Measurements from ENCODE around the gene SIN3B.

Gene SIN3B

DNA sequence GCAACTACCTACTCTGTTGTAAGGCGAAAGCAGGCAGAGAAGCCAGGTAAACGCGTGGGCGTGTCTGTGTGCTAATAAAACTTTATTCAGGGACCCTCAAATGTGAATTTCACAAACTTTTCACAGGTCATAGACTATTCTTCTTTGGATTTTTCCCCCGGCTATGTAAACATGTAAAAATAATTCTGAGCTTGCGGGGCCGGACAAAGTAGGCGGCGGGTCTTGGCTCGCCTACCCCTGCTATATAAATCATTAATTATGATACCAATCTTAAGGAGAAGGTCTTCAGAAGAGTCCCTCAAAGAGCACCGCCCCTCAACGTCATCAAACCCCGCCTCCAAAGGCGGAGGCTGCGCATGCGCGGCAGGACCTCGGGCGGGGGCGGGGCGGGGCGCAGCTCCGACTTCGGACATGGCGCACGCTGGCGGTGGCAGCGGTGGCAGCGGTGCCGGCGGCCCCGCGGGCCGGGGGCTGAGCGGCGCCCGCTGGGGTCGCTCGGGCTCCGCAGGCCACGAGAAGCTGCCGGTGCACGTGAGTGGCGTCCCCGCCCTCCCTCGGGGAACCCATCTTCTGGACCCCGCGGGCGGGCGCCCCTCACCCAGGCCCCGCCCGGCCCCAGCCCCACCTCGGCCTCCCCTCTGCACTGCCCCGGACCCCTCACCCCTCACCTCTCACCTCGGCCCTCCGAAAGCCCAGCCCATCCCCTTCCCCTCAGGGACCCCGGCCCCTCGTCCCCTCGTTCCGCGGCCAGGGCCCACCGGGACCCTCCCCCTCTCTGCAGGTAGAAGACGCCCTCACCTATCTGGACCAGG is at the start of gene SIN3B (continued):
- TF ChIP-seq, protein P1, sequence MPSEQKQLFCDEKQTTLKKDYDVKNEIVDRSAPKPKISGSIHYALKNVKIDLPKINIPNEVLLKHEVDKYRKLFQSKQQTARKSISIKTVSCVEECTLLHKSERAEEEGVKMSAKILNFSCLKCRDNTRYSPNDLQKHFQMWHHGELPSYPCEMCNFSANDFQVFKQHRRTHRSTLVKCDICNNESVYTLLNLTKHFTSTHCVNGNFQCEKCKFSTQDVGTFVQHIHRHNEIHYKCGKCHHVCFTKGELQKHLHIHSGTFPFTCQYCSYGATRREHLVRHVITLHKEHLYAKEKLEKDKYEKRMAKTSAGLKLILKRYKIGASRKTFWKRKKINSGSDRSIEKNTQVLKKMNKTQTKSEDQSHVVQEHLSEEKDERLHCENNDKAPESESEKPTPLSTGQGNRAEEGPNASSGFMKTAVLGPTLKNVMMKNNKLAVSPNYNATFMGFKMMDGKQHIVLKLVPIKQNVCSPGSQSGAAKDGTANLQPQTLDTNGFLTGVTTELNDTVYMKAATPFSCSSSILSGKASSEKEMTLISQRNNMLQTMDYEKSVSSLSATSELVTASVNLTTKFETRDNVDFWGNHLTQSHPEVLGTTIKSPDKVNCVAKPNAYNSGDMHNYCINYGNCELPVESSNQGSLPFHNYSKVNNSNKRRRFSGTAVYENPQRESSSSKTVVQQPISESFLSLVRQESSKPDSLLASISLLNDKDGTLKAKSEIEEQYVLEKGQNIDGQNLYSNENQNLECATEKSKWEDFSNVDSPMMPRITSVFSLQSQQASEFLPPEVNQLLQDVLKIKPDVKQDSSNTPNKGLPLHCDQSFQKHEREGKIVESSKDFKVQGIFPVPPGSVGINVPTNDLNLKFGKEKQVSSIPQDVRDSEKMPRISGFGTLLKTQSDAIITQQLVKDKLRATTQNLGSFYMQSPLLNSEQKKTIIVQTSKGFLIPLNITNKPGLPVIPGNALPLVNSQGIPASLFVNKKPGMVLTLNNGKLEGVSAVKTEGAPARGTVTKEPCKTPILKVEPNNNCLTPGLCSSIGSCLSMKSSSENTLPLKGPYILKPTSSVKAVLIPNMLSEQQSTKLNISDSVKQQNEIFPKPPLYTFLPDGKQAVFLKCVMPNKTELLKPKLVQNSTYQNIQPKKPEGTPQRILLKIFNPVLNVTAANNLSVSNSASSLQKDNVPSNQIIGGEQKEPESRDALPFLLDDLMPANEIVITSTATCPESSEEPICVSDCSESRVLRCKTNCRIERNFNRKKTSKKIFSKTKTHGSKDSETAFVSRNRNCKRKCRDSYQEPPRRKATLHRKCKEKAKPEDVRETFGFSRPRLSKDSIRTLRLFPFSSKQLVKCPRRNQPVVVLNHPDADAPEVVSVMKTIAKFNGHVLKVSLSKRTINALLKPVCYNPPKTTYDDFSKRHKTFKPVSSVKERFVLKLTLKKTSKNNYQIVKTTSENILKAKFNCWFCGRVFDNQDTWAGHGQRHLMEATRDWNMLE (tag by site-specific recombination; conservative IDR thresholded peaks at IDR 0.05; ENCODE audit: low read depth): peak; percentile 34; the same call in 1 of the 2 replicates
- TF ChIP-seq, protein P2, sequence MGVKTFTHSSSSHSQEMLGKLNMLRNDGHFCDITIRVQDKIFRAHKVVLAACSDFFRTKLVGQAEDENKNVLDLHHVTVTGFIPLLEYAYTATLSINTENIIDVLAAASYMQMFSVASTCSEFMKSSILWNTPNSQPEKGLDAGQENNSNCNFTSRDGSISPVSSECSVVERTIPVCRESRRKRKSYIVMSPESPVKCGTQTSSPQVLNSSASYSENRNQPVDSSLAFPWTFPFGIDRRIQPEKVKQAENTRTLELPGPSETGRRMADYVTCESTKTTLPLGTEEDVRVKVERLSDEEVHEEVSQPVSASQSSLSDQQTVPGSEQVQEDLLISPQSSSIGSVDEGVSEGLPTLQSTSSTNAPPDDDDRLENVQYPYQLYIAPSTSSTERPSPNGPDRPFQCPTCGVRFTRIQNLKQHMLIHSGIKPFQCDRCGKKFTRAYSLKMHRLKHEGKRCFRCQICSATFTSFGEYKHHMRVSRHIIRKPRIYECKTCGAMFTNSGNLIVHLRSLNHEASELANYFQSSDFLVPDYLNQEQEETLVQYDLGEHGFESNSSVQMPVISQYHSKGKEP (tag by site-specific recombination; IDR thresholded peaks at IDR 0.05): peak; percentile 20; the same call in 1 of the 2 replicates
- TF ChIP-seq ZNF48 (tag by site-specific recombination; IDR thresholded peaks at IDR 0.05) (no peak), BCL11B (tag by site-specific recombination; IDR thresholded peaks at IDR 0.05; ENCODE audit: low read depth) (no peak), YY1 (tag by site-specific recombination; IDR thresholded peaks at IDR 0.05) (peak; percentile 48; the same call in 1 of the 2 replicates), ZBTB17 (tag by site-specific recombination; IDR thresholded peaks at IDR 0.05) (peak; percentile 80), ZNF670 (tag by site-specific recombination; IDR thresholded peaks at IDR 0.05; ENCODE audit: low read depth) (no peak), MZF1 (tag by site-specific recombination; IDR thresholded peaks at IDR 0.05; ENCODE audit: borderline replicate concordance) (0 out of 2 replicates have a peak, but pooled peaks have one; percentile 15), ZSCAN30 (tag by site-specific recombination; IDR thresholded peaks at IDR 0.05) (0 out of 2 replicates have a peak, but pooled peaks have one; percentile 21), ZNF132 (tag by site-specific recombination; IDR thresholded peaks at IDR 0.05; ENCODE audit: borderline replicate concordance) (no peak), ZNF324 (tag by site-specific recombination; IDR thresholded peaks at IDR 0.05) (peak; percentile 82), ZNF302 (tag by site-specific recombination; IDR thresholded peaks at IDR 0.05; ENCODE audit: low read depth) (no peak), KLF16 (tag by site-specific recombination; IDR thresholded peaks at IDR 0.05) (peak; percentile 95), SP2 (tag by site-specific recombination; IDR thresholded peaks at IDR 0.05) (peak; percentile 76), KLF8 (tag by site-specific recombination; IDR thresholded peaks at IDR 0.05) (peak; percentile 79), ZBTB8A (tag by site-specific recombination; IDR thresholded peaks at IDR 0.05) (0 out of 2 replicates have a peak, but pooled peaks have one; percentile 26), ZNF677 (tag by site-specific recombination; IDR thresholded peaks at IDR 0.05) (no peak), ZBTB48 (tag by site-specific recombination; IDR thresholded peaks at IDR 0.05) (peak; percentile 83), SP3 (tag by site-specific recombination; IDR thresholded peaks at IDR 0.05) (peak; percentile 82), KLF7 (tag by site-specific recombination; IDR thresholded peaks at IDR 0.05; ENCODE audit: borderline replicate concordance) (peak; percentile 81; the same call in 1 of the 2 replicates), KLF1 (tag by site-specific recombination; IDR thresholded peaks at IDR 0.05) (peak; percentile 58), ZNF792 (tag by site-specific recombination; IDR thresholded peaks at IDR 0.05) (no peak)
- TF ChIP-seq, protein P3, sequence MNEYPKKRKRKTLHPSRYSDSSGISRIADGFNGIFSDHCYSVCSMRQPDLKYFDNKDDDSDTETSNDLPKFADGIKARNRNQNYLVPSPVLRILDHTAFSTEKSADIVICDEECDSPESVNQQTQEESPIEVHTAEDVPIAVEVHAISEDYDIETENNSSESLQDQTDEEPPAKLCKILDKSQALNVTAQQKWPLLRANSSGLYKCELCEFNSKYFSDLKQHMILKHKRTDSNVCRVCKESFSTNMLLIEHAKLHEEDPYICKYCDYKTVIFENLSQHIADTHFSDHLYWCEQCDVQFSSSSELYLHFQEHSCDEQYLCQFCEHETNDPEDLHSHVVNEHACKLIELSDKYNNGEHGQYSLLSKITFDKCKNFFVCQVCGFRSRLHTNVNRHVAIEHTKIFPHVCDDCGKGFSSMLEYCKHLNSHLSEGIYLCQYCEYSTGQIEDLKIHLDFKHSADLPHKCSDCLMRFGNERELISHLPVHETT (tag by site-specific recombination; IDR thresholded peaks at IDR 0.05): no peak
- TF ChIP-seq, protein P4, sequence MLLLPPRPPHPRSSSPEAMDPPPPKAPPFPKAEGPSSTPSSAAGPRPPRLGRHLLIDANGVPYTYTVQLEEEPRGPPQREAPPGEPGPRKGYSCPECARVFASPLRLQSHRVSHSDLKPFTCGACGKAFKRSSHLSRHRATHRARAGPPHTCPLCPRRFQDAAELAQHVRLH (tag by site-specific recombination; IDR thresholded peaks at IDR 0.05): peak; percentile 62; the same call in 1 of the 2 replicates
- TF ChIP-seq, protein P5, sequence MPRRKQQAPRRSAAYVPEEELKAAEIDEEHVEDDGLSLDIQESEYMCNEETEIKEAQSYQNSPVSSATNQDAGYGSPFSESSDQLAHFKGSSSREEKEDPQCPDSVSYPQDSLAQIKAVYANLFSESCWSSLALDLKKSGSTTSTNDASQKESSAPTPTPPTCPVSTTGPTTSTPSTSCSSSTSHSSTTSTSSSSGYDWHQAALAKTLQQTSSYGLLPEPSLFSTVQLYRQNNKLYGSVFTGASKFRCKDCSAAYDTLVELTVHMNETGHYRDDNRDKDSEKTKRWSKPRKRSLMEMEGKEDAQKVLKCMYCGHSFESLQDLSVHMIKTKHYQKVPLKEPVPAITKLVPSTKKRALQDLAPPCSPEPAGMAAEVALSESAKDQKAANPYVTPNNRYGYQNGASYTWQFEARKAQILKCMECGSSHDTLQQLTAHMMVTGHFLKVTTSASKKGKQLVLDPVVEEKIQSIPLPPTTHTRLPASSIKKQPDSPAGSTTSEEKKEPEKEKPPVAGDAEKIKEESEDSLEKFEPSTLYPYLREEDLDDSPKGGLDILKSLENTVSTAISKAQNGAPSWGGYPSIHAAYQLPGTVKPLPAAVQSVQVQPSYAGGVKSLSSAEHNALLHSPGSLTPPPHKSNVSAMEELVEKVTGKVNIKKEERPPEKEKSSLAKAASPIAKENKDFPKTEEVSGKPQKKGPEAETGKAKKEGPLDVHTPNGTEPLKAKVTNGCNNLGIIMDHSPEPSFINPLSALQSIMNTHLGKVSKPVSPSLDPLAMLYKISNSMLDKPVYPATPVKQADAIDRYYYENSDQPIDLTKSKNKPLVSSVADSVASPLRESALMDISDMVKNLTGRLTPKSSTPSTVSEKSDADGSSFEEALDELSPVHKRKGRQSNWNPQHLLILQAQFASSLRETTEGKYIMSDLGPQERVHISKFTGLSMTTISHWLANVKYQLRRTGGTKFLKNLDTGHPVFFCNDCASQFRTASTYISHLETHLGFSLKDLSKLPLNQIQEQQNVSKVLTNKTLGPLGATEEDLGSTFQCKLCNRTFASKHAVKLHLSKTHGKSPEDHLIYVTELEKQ (tag by site-specific recombination; IDR thresholded peaks at IDR 0.05; ENCODE audit: borderline replicate concordance): no peak
- TF ChIP-seq, protein P6, sequence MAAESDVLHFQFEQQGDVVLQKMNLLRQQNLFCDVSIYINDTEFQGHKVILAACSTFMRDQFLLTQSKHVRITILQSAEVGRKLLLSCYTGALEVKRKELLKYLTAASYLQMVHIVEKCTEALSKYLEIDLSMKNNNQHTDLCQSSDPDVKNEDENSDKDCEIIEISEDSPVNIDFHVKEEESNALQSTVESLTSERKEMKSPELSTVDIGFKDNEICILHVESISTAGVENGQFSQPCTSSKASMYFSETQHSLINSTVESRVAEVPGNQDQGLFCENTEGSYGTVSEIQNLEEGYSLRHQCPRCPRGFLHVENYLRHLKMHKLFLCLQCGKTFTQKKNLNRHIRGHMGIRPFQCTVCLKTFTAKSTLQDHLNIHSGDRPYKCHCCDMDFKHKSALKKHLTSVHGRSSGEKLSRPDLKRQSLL (tag by site-specific recombination; IDR thresholded peaks at IDR 0.05): no peak
